GM19328 (cell line): ENCODE measurements around the gene MAP2K7.

ENCODE experiments used
- ATAC-seq: cut with Tn5 transposase; IDR thresholded peaks from one replicate; pipeline ENCODE4 v1.9.1; 2021; ENCODE audit warnings: mild to moderate bottlenecking, moderate library complexity; ENCODE audit not compliant: unreplicated experiment

MAP2K7 gene

DNA sequence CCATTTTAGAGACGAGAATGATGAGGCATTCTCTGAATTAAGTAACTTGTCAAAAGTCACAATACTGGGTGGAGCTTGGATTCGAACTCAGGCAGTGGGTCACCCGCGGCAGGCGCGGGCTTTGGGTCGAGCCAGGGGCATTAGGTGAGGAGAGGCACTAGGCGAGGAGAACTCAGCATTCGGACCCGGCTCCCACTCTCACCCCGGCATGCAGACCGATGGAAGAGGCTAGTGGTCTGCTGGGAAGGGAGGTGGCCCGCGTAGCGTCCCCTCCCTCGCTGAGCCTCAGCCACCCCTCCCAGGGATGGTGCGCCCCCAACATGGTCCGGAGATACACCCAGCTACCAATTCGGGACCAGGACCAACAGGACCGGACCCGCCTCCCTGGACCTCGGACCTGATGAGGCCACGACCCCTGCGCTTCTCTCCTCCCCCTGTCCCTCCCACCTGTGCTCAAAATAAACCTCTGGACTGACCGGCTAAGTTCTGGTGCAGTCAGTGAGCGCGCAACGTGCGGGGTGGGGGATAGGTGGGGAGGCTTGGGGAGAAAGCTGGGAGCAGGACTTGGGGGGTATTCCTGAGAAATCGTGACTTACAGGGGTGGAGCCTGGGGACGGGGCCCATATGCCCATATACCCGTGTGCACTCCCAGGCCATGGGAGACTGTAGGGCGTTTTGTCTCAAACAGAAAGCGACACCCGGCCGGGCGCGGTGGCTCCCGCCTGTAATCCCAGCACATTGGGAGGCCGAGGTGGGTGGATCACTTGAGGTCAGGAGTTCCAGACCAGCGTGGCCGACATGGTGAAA, 15.1 kb downstream of the MAP2K7 start:
- ATAC-seq = no peak

DNA sequence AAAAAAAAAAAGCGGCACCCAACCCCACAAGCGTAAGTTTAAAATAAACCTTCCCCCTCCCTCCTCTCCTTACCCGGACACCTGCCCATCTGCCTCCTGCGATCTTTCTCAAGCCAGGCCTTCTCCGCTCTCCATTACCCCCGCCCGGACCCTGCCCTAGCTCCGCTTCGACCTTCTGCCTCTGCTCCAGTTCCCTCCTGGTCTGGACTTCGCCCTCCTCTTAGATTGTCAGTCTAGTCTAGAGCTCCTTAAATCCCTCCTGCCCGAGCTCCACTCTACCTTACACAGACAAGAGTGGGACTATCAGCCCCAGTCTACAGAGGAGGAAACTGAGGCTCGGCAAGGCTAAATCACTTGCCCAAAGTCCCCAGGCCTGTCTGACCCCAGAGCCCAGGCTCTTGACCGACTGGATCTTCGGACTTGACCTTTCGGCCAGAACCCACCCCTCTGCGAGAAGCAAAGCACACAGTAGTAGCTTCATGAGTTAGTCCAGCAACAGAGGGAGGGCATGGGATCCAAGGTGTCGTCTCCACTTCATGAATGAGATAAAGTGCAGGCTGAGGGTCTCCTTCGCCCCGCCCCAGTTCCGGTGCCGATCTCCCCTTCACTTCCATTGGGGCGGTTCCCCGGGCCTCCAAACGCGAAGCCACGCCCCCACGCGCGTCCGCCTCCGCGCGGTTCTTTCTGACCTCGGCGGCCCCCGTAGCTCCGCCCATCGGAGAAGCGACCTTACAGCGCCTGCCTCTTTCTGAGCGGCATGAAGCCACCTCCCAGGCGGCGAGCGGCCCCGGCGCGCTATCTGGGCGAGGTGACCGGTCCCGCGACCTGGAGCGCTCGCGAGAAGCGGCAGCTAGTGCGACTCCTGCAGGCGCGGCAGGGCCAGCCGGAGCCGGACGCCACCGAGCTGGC, 16.2 kb downstream of the MAP2K7 start, which contains the start of gene SNAPC2:
Gene SNAPC2 (plus strand): TSS at position 729 of the 909 bp plus-strand sequence. CDS start 29 bp downstream, at position 758.
- peak; percentile 51 for ATAC-seq

DNA sequence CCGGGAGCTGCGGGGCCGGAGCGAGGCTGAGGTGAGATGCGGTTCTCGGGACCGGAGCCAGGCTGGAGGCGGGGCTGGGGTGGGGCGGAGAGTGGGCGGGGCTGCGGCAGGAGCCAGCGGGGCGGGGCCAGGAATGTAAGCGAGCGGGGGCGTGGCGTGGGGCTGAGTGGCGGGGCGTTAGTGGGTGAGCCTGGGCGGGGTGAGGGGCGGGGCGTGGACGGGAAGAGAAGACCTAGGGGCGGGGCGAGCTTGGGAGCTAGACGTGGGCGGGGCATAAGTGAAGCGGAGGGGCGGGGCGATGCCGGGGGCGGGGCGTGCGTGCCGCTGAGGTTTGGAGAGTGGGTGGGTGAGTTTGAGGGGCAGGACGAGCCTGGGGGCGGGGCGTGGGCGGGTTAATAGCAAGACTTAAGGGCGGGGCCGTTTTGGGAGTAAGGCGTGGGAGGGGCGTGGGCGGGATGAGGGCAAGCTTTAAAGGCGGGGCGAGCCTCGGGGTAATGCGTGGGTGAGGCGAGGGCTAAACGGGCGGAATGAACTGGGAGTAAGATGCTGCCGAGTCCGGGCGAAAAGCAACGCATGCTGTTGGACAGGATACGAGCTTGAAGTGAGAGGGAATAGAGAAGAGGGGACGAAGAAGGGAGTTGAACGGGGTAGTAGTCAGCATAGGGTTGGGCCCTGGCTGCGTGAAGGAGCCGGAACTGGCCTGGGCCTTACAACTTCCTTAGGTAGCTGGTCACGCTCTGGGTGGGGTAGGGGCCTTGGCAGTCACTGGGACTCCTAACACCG, 17.0 kb downstream of the MAP2K7 start:
- ATAC-seq = peak; percentile 45

DNA sequence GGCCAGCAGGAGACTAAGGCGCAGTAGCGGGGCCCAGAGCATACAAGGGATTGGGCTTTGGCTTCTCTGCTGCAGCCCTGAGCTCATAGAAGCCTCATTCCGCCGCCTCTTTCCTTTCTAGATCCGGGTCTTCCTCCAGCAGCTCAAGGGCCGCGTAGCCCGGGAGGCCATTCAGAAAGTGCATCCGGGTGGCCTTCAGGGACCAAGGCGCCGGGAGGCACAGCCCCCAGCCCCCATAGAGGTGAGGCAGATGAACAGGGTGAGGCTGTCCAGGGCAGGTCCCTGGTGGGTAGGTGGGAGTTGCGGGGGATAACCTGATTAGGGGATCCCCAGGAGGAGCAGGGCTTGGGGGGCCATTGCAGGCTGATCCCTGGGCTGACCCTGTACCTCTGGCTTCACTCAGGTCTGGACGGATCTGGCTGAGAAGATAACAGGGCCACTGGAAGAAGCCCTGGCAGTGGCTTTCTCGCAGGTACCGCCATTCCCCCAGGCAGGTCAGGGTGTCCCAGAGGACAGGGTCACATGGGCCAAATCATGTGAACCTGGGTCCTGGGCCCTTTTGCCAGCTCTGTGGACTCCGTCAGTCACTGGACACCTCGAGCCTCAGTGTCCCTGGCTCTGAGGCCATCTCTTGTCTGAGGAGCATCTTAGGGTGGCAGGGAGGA, 17.8 kb downstream of the MAP2K7 start:
- ATAC-seq = no peak

- ATAC-seq = no peak
Measured at GRCh38 chr19:7921967-7922835, 18.5 kb downstream of the MAP2K7 start.

DNA sequence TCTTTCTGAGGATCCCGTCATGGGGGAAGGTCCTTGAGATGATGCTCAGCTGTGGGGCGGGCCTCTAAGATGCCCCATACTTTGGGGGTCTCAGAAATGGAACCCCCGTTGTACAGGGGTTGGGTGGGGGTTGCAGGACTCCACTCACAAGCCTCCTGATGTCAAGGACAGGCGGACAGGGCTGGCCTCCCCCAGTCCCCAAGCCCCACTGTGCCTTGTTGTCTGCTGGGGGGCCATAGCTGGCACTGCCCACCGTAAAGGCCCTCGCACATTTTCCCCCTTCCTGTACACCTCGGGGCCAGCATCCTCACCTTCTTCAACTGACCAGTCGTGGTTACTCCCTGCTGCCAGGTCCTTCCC, 19.1 kb downstream of the MAP2K7 start:
- ATAC-seq = no peak

- no peak for ATAC-seq
Measured at GRCh38 chr19:7923295-7924191, 19.9 kb downstream of the MAP2K7 start.

DNA sequence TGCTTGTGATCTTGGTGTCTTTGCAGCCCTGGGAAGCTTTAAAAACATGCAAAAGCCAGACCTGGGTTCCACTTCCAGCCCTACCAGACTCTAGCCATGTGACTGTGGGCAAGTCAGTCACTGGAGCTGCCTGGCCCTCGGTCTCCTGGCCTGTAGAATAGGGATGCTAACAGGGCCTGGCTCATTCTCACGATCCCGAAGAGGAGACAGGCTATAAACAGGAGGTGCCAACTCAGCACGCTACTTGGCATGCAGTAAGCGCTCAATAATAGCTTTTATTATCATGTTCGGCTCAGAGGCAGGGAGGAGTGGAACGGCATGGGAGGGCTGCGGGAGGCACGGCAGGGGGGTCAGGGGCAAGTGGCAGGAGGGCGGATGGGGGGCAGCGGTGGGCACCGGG, 20.6 kb downstream of the MAP2K7 start:
- no peak for ATAC-seq

DNA sequence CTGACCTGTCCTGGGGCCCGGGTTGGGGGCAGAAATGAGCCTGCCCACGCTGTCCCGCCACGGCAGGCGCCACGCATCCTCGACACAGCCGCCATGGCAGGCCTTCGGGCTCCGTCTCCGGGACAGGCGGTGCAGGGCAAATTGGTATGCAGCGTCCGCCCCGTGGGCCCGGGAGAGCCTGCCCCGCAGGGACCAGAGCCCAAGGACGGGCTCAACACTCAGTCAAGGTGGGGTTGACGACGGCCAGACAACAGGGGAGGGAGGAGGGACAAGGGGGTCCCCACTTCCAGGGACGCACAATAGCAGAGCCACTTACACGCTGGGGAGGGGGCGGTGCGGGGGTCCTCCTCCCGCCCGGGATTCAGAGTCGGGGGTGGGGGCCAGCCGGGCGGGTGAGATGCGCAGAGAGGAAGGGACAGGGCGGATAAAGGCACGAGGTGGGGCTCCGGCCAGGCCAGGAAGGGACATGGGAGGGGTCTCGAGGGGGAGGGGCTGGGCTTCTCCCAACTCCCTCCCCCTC, 21.0 kb downstream of the MAP2K7 start:
- no peak for ATAC-seq

- ATAC-seq = no peak
Measured at GRCh38 chr19:7925171-7925851, 21.6 kb downstream of the MAP2K7 start.

- no peak for ATAC-seq
Measured at GRCh38 chr19:7926021-7926726, 22.5 kb downstream of the MAP2K7 start, which contains the start of gene CTXN1. CTXN1 (minus strand) TSS chr19:7926135; CDS start chr19:7925538, 597 bp downstream.

DNA sequence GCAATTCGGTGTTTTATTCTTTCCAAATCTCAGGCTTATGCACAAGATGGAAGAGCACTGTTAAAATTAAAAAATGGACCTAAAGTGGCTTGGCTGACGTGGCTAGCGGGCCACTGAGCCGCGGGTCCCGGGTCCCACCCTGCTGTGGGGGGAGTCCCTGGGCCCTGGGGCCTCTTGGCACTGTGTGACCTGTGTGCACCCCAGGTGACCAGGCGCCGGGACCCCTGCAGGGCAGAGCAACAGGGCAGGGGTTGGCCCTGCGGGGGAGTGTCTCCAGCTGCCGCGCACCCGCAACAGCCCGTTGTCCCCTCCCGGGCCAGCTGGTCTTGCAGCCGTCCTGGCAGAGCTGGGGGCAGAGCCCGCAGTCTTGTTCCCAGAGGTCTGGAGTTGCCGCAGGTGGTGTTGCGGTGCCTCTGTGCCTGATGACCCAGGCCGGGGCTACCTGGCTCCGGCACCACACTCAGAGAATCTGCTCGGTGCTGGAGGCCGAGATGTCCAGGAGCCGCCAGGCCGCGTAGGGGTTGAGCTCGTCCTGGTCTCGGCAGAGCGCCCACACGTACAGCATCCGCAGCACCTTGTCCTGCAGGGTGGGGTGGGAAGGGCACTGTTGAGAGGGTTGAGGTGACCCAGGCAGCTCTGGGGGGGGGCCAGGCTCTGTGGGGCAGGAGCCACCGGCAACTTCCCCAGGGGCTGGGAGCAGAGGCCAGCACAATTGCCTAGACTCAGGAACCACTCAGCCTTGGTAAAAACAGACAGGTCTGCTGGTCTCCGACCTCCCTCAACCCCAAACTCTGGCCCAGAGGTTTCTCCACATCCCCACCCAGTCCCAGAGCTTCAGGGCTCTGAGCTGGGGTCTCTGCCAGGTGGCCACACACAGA, 23.3 kb downstream of the MAP2K7 start:
- no peak for ATAC-seq

DNA sequence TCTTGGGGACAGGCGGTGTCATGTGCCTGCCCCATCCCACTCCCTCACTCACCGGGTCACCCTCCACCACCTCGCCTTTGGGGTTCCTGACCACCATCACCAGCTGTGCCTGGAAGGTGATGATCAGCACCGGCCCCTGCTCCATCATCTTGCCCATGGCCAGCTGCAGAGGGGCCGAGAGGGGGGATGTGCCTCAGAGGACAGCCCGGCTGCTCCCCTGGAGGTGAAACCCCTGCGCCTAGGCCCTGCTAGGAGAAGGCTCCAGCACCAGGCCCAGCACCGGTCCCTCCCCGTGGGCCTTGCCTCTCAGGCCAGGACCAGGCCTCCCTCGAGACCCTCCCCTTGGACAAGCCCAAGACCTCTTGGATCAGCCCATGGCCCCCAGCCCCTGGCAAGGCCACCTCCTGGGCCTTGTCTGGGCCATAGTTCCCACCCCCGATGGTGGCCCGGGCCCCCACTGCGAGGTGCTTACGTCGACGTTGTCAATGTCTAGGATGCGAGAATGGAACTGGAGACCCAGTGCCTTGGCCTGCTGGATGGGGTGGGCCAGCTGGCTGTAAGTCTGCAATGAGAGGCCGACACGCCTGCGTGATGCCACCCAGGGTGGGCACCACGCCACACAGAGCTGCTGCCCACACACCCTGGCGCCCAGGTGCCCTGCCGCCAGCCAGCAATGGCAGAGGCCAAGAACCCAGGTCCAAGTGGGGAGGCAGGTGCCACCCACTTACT, 24.1 kb downstream of the MAP2K7 start:
- ATAC-seq = no peak

GRCh38 chr19:7928334-7928706, 24.6 kb downstream of the MAP2K7 start:
- ATAC-seq = no peak
